Activated B cell treated with CpG ODN at 0.5 μM for 24 hours (primary cell): ENCODE results near the gene CCDC78. TPM values are rescaled to one million over a fixed set of nuclear protein-coding genes. Genes with fewer than 3 reads are reported as not detected.

Experiments
- ATAC-seq: fragments of 200-7000 bp; cut with Tn5 transposase; one replicate; pipeline ENCODE4 v1.10.0; 2021; ENCODE audit warnings: low read depth, mild to moderate bottlenecking, moderate library complexity
- CTCF ChIA-PET: fragments of 350-600 bp; sonication (Branson Sonifier 250); formaldehyde crosslinking; loops from one replicate; lab custom pipeline; 2021; ENCODE audit warnings: antibody characterized with exemption; lab: Charles Lee
- POLR2A ChIA-PET: fragments of 350-600 bp; sonication (Branson Sonifier 250); formaldehyde crosslinking; loops from one replicate; lab custom pipeline; 2021; ENCODE audit warnings: antibody characterized with exemption; lab: Charles Lee
- DNase-seq: peaks from one replicate; pipeline ENCODE4 v3.0.0; 2022
- H3K27ac Mint-ChIP-seq: one replicate; pipeline ENCODE4 v1.8.0; 2020; ENCODE audit warnings: mixed read lengths
- H3K27me3 Mint-ChIP-seq: one replicate; pipeline ENCODE4 v1.8.0; 2021; ENCODE audit warnings: mixed read lengths
- H3K36me3 Mint-ChIP-seq: one replicate; pipeline ENCODE4 v1.8.0; 2021; ENCODE audit warnings: low read depth, mixed read lengths
- H3K4me1 Mint-ChIP-seq: one replicate; pipeline ENCODE4 v1.8.0; 2021; ENCODE audit warnings: mixed read lengths
- H3K4me3 Mint-ChIP-seq: one replicate; pipeline ENCODE4 v1.8.0; 2020; ENCODE audit warnings: mild to moderate bottlenecking, mixed read lengths
- H3K9me3 Mint-ChIP-seq: one replicate; pipeline ENCODE4 v1.8.0; 2020; ENCODE audit warnings: mixed read lengths
- CTCF ChIP-seq: fragments of 200-600 bp; IDR thresholded peaks from one replicate; pipeline ENCODE4 v1.8.0; 2022; ENCODE audit warnings: antibody characterized with exemption, mild to moderate bottlenecking
- intact Hi-C: fragments of 100-400 bp; cut with micrococcal nuclease; formaldehyde crosslinking; loops from one replicate; pipeline ENCODE4 v1.15.1; 2024
- total RNA-seq: library from RNA; stranded (reverse); gene quantifications from 2 replicates; pipeline ENCODE4 v1.2.3, GENCODE V29; 2022

The CCDC78 gene
- total RNA-seq, 1 donor from 2014 or later: 4.8 TPM

- Mint-ChIP-seq H3K36me3 (peaks cover 24% of the 10 kb centered on the region), H3K27ac (no peak within 1 kb of the TSS), H3K4me3 (peak within 1 kb of the TSS; percentile 35), H3K9me3 (no peaks in the 10 kb centered on the region), H3K4me1 (peaks cover 15% of the 10 kb centered on the region), H3K27me3 (peaks cover 9% of the 10 kb centered on the region)
- intact Hi-C loops: no loop called here
- POLR2A ChIA-PET: interaction anchor here (0.5 to 2.4 kb wide), 5 partner anchors 15 to 738 kb away, joined by 3 to 12 read pairs (median 6); partner anchors contain the start of genes AXIN1 and WDR24
- no peak for DNase-seq
- CTCF ChIA-PET: no interaction called here
- no peak for ATAC-seq
- TF ChIP-seq CTCF: no peak
Observed at GRCh38 chr16:674968-675883, 51.0 kb downstream of the CCDC78 start, which contains the start of gene RHBDL1. TSS of gene RHBDL1 (plus strand) at chr16:675671. CDS start at chr16:675791, 120 bp downstream.

- no peak overlapping the region for H3K4me3 Mint-ChIP-seq
- TF ChIP-seq CTCF: no peak
- peaks cover 9% of the 10 kb centered on the region for H3K27me3 Mint-ChIP-seq
- DNase-seq (no peak), ATAC-seq (no peak)
- H3K27ac Mint-ChIP-seq: no peak overlapping the region
- peaks cover 15% of the 10 kb centered on the region for H3K4me1 Mint-ChIP-seq
- H3K36me3 Mint-ChIP-seq: peaks cover 30% of the 10 kb centered on the region
- no peaks in the 10 kb centered on the region for H3K9me3 Mint-ChIP-seq
- CTCF ChIA-PET: no interaction called here
- intact Hi-C loops: no loop called here
- POLR2A ChIA-PET: interaction anchor here (0.6 to 2.4 kb wide), 2 partner anchors 16 to 739 kb away, joined by 10 to 12 read pairs; partner anchors contain the start of gene WDR24
Observed at GRCh38 chr16:674214-674881, 51.9 kb downstream of the CCDC78 start.

DNA sequence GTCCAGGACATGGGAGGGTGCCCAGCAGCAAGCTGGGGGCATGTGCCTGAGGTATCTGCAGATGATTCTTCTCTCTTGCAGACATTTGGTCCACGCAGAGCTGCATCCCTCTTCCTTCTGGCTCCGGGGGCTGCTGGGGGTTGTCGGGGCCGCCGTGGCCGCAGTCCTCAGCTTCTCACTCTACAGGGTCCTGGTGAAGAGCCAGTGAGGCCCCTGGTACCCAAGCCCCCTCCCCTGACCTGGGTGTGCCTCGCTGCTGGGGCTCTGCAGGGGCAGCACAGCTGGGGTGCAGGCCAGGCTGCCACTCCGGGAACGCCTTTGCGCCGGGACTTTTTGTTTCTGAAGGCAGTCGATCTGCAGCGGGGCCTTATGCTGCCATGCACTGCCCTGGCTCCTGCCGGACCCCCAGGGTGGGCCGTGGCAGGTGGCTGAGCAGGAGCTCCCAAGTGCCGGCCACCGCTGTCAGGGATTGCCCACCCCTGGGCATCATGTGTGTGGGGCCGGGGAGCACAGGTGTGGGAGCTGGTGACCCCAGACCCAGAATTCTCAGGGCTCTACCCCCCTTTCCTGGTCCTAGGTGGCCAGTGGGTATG lies 52.7 kb downstream of the CCDC78 start:
- H3K36me3 Mint-ChIP-seq: peaks cover 33% of the 10 kb centered on the region
- peaks cover 18% of the 10 kb centered on the region for H3K4me1 Mint-ChIP-seq
- peaks cover 9% of the 10 kb centered on the region for H3K27me3 Mint-ChIP-seq
- POLR2A ChIA-PET: no interaction called here
- no peaks in the 10 kb centered on the region for H3K9me3 Mint-ChIP-seq
- no peak for ATAC-seq
- DNase-seq: no peak
- no peak for TF ChIP-seq CTCF
- CTCF ChIA-PET: no interaction called here
- intact Hi-C loops: no loop called here
- H3K27ac Mint-ChIP-seq: no peak overlapping the region
- no peak overlapping the region for H3K4me3 Mint-ChIP-seq

DNA sequence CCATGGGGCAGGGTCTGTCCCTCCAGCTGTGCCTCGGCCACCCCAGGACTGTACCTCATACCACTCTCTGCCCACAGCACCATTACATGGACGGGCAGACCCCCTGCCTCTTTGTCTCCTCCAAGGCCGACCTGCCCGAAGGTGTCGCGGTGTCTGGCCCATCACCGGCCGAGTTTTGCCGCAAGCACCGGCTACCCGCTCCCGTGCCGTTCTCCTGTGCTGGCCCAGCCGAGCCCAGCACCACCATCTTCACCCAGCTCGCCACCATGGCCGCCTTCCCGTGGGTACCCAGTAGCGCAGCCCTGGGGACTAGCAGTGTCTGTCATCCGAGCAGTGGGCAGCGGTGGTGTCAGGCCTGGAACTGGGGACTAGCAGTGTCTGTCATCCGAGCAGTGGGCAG lies 53.4 kb downstream of the CCDC78 start:
- no peak for ATAC-seq
- peaks cover 18% of the 10 kb centered on the region for H3K4me1 Mint-ChIP-seq
- no peak for DNase-seq
- ChIA-PET POLR2A (no interaction called here), CTCF (no interaction called here)
- H3K36me3 Mint-ChIP-seq: peaks cover 33% of the 10 kb centered on the region
- H3K9me3 Mint-ChIP-seq: no peaks in the 10 kb centered on the region
- intact Hi-C loops: no loop called here
- H3K27ac Mint-ChIP-seq: no peak overlapping the region
- no peak for TF ChIP-seq CTCF
- H3K27me3 Mint-ChIP-seq: peaks cover 9% of the 10 kb centered on the region
- no peak overlapping the region for H3K4me3 Mint-ChIP-seq

Other genes with a start within 250 kb of the CCDC78 start
- gene CAPN15, start 198.7 kb downstream of the CCDC78 start, total RNA-seq: 77.0 and 95.1 TPM in 2 replicates
- not detected in 2 replicates for gene PRR35, start 166.0 kb downstream of the CCDC78 start, total RNA-seq
- 0.83 and 1.0 TPM in 2 replicates for gene NHLRC4, start 159.4 kb downstream of the CCDC78 start, total RNA-seq
- gene PIGQ, start 156.5 kb downstream of the CCDC78 start, total RNA-seq: 46.7 and 53.1 TPM in 2 replicates
- gene RAB40C, start 136.4 kb downstream of the CCDC78 start, total RNA-seq: 10.5 and 13.1 TPM in 2 replicates
- gene WFIKKN1, start 95.5 kb downstream of the CCDC78 start, total RNA-seq: 0.42 and 0.47 TPM in 2 replicates
- 48.7 and 49.9 TPM in 2 replicates for gene METTL26, start 90.1 kb downstream of the CCDC78 start, total RNA-seq
- 29.4 and 38.9 TPM in 2 replicates for gene MCRIP2, start 84.6 kb downstream of the CCDC78 start, total RNA-seq
- 24.8 and 33.7 TPM in 2 replicates for gene WDR90, start 77.1 kb downstream of the CCDC78 start, total RNA-seq
- gene RHOT2, start 58.3 kb downstream of the CCDC78 start, total RNA-seq: 141 and 170 TPM in 2 replicates
- gene RHBDL1, start 50.8 kb downstream of the CCDC78 start, total RNA-seq: 0.24 TPM in 1 of 2 replicates, not detected in the other
- gene STUB1, start 46.0 kb downstream of the CCDC78 start, total RNA-seq: 75.4 and 81.2 TPM in 2 replicates
- 41.4 and 47.0 TPM in 2 replicates for gene JMJD8, start 42.1 kb downstream of the CCDC78 start, total RNA-seq
- gene WDR24, start 36.0 kb downstream of the CCDC78 start, total RNA-seq: 13.9 and 14.8 TPM in 2 replicates
- gene FBXL16, start 20.6 kb downstream of the CCDC78 start, total RNA-seq: 0.75 and 0.88 TPM in 2 replicates
- 5.0 and 6.7 TPM in 2 replicates for gene METRN, start 11.3 kb downstream of the CCDC78 start, total RNA-seq
- gene ANTKMT, start 5.3 kb downstream of the CCDC78 start, total RNA-seq: 58.0 and 67.4 TPM in 2 replicates
- 10.8 and 10.9 TPM in 2 replicates for gene HAGHL, start 663 bp upstream of the CCDC78 start, total RNA-seq
- 42.4 and 43.1 TPM in 2 replicates for gene CIAO3, start 14.6 kb upstream of the CCDC78 start, total RNA-seq
- gene MSLN, start 34.3 kb upstream of the CCDC78 start, total RNA-seq: not detected in 2 replicates
- gene RPUSD1, start 61.9 kb upstream of the CCDC78 start, total RNA-seq: 32.2 and 35.3 TPM in 2 replicates
- gene CHTF18, start 62.2 kb upstream of the CCDC78 start, total RNA-seq: 42.4 and 45.5 TPM in 2 replicates
- not detected in 2 replicates for gene GNG13, start 74.3 kb upstream of the CCDC78 start, total RNA-seq
- gene LMF1, start 244.5 kb upstream of the CCDC78 start, total RNA-seq: 30.7 and 36.1 TPM in 2 replicates